H1 (cell line): ENCODE measurements around the gene SLC7A14. TPM values are rescaled to one million over a fixed set of nuclear protein-coding genes. Genes with fewer than 3 reads are reported as not detected.

Source experiments
- CTCF ChIA-PET: fragments of 300-600 bp; sonication (Branson Sonifier 250); formaldehyde crosslinking; loops from one replicate; lab custom pipeline; 2021; ENCODE audit not compliant: partially characterized antibody; lab: Charles Lee
- POLR2A ChIA-PET: fragments of 300-600 bp; sonication (Branson Sonifier 250); formaldehyde crosslinking; loops from one replicate; lab custom pipeline; 2021; ENCODE audit warnings: inconsistent platforms; ENCODE audit not compliant: partially characterized antibody; lab: Charles Lee
- DNase-seq, 2 experiments: peaks; one replicate each; pipeline versions ENCODE4 v3.0.0 to v3.0.0-alpha.2; 2010 to 2022; ENCODE audit warnings: low spot score in 2 of 2, low read depth in 1 of 2, mixed read lengths in 1 of 2
- FAIRE-seq: peaks from 2 replicates; lab custom pipeline; 2011; peaks lifted over from hg19 to GRCh38; lab: Jason Lieb, UNC
- H2AFZ ChIP-seq: 2 replicates; pipeline ENCODE4 v1.8.1; 2012; ENCODE audit warnings: low read length, inconsistent platforms
- H2AK5ac ChIP-seq: 2 replicates; pipeline ENCODE4 v1.6.1; 2013; ENCODE audit warnings: low read depth, low read length
- H2BK120ac ChIP-seq: replicated peaks from 2 replicates; pipeline ENCODE3; 2013; ENCODE audit warnings: low read depth, low read length, inconsistent platforms
- H2BK12ac ChIP-seq: 2 replicates; pipeline ENCODE4 v1.6.1; 2013; ENCODE audit warnings: low read depth, low read length
- H2BK15ac ChIP-seq: 2 replicates; pipeline ENCODE4 v1.6.1; 2013; ENCODE audit warnings: low read length
- H2BK20ac ChIP-seq: 2 replicates; pipeline ENCODE4 v1.6.1; 2013; ENCODE audit warnings: low read length
- H2BK5ac ChIP-seq: 2 replicates; pipeline ENCODE4 v1.6.1; 2013; ENCODE audit warnings: low read depth, low read length
- H3K14ac ChIP-seq: 2 replicates; pipeline ENCODE4 v1.6.1; 2013; ENCODE audit warnings: inconsistent platforms; ENCODE audit not compliant: insufficient read length
- H3K18ac ChIP-seq: 2 replicates; pipeline ENCODE4 v1.6.1; 2013; ENCODE audit warnings: low read length; ENCODE audit errors: extremely low read depth
- H3K23ac ChIP-seq: 2 replicates; pipeline ENCODE4 v1.6.1; 2013; ENCODE audit warnings: inconsistent platforms; ENCODE audit not compliant: insufficient read length
- H3K23me2 ChIP-seq: 2 replicates; pipeline ENCODE4 v1.6.1; 2013; ENCODE audit warnings: low read depth, low read length
- H3K27ac ChIP-seq: 2 replicates; pipeline ENCODE4 v1.6.1; 2011; ENCODE audit warnings: low read depth, low read length, inconsistent platforms
- H3K27me3 ChIP-seq, 4 experiments: replicated peaks in 1 of 4; 1 replicate in 1 of 4; 2 replicates in 3 of 4; pipeline versions ENCODE4 v1.6.1 to v1.8.1; 2011 to 2013; ENCODE audit warnings: low read length in 3 of 4, mild to moderate bottlenecking in 3 of 4, inconsistent platforms in 2 of 4, mixed read lengths in 2 of 4, moderate library complexity in 1 of 4; ENCODE audit not compliant: control insufficient read depth in 3 of 4, insufficient read depth in 3 of 4; ENCODE audit errors: extremely low read depth in 1 of 4
- H3K36me3 ChIP-seq, 4 experiments: 2 replicates each; pipeline versions ENCODE4 v1.6.1 to v1.8.1; 2011 to 2013; ENCODE audit warnings: mild to moderate bottlenecking in 4 of 4, low read length in 3 of 4, moderate library complexity in 2 of 4, control low read depth in 1 of 4, inconsistent platforms in 1 of 4; ENCODE audit not compliant: insufficient read depth in 4 of 4, control insufficient read depth in 2 of 4
- H3K4ac ChIP-seq: replicated peaks from 2 replicates; pipeline ENCODE3; 2013; ENCODE audit warnings: low read length, low read depth, mixed read lengths, inconsistent platforms; ENCODE audit not compliant: insufficient read length
- H3K4me1 ChIP-seq, 4 experiments: replicated peaks in 1 of 4; 1 replicate in 1 of 4; 2 replicates in 3 of 4; pipeline versions ENCODE4 v1.6.1 to v1.8.1; 2011 to 2013; ENCODE audit warnings: low read length in 3 of 4, inconsistent platforms in 2 of 4, mixed read lengths in 1 of 4; ENCODE audit not compliant: insufficient read depth in 4 of 4, control insufficient read depth in 3 of 4
- H3K4me2 ChIP-seq, 2 experiments: 2 replicates each; pipeline versions ENCODE4 v1.6.1 to v1.8.1; 2011 to 2013; ENCODE audit warnings: low read depth in 2 of 2, low read length in 2 of 2, control low read depth in 1 of 2, inconsistent platforms in 1 of 2, mild to moderate bottlenecking in 1 of 2; ENCODE audit not compliant: insufficient read depth in 1 of 2
- H3K4me3 ChIP-seq, 4 experiments: fragments of 200-600, 300-600 bp in 1 of 4; sonication (generic), shearing (Covaris generic), sonication (Bioruptor Twin) in 1 of 4; 2 replicates each; pipeline versions ENCODE4 v1.5.1 to v1.8.1; 2011 to 2016; ENCODE audit warnings: low read length in 4 of 4, low read depth in 3 of 4, control low read depth in 2 of 4, inconsistent platforms in 2 of 4, mild to moderate bottlenecking in 2 of 4, mixed read lengths in 1 of 4, moderate library complexity in 1 of 4; ENCODE audit not compliant: insufficient read depth in 2 of 4; ENCODE audit errors: extremely low read depth in 1 of 4
- H3K56ac ChIP-seq: replicated peaks from 2 replicates; pipeline ENCODE3; 2013; ENCODE audit warnings: low read depth, mild to moderate bottlenecking, mixed read lengths, low read length, inconsistent platforms; ENCODE audit not compliant: insufficient read length
- H3K79me1 ChIP-seq: 2 replicates; pipeline ENCODE4 v1.6.1; 2013; ENCODE audit warnings: low read depth, low read length, control low read depth
- H3K79me2 ChIP-seq, 2 experiments: 2 replicates each; pipeline versions ENCODE4 v1.6.1 to v1.8.1; 2012 to 2013; ENCODE audit warnings: low read length in 2 of 2, mild to moderate bottlenecking in 2 of 2, inconsistent platforms in 1 of 2; ENCODE audit not compliant: insufficient read depth in 2 of 2, control insufficient read depth in 1 of 2
- H3K9ac ChIP-seq, 4 experiments: replicated peaks in 1 of 4; 1 replicate in 1 of 4; 2 replicates in 3 of 4; pipeline versions ENCODE4 v1.6.1 to v1.8.1; 2011 to 2013; ENCODE audit warnings: low read depth in 3 of 4, low read length in 3 of 4, control low read depth in 2 of 4, mild to moderate bottlenecking in 2 of 4, moderate library complexity in 2 of 4, inconsistent platforms in 1 of 4; ENCODE audit errors: extremely low read depth in 1 of 4
- H3K9me3 ChIP-seq, 2 experiments: 2 replicates each; pipeline versions ENCODE4 v1.6.1 to v1.8.1; 2012 to 2013; ENCODE audit warnings: mild to moderate bottlenecking in 2 of 2, moderate library complexity in 2 of 2, control low read depth in 1 of 2, inconsistent platforms in 1 of 2, low read depth in 1 of 2, low read length in 1 of 2, mixed read lengths in 1 of 2; ENCODE audit not compliant: insufficient read depth in 2 of 2
- H4K20me1 ChIP-seq, 2 experiments: replicated peaks in 1 of 2; 2 replicates each; pipeline versions ENCODE3 to v1.8.1; 2011 to 2013; ENCODE audit warnings: inconsistent platforms in 2 of 2, low read length in 2 of 2, mild to moderate bottlenecking in 1 of 2; ENCODE audit not compliant: insufficient read depth in 2 of 2, control insufficient read depth in 1 of 2
- H4K5ac ChIP-seq: 2 replicates; pipeline ENCODE4 v1.6.1; 2013; ENCODE audit warnings: low read length, low read depth, mixed read lengths, inconsistent platforms; ENCODE audit not compliant: insufficient read length
- H4K8ac ChIP-seq: 2 replicates; pipeline ENCODE4 v1.8.0; 2013; ENCODE audit warnings: mild to moderate bottlenecking, moderate library complexity, low read length, inconsistent platforms; ENCODE audit not compliant: insufficient read depth; ENCODE audit errors: extremely low read depth
- H4K91ac ChIP-seq: replicated peaks from 2 replicates; pipeline ENCODE3; 2013; ENCODE audit warnings: low read length, mixed read lengths, inconsistent platforms; ENCODE audit not compliant: insufficient read length
- BCL11A ChIP-seq, 2 experiments: IDR thresholded peaks; one replicate each; pipeline ENCODE4 v1.6.1; 2011; ENCODE audit warnings: low read depth in 2 of 2, low read length in 2 of 2, mild to moderate bottlenecking in 2 of 2
- BRCA1 ChIP-seq: IDR thresholded peaks from 2 replicates; pipeline ENCODE4 v1.6.1; 2012; ENCODE audit warnings: low read depth, low read length, improper control_type of control experiment
- E2F6 ChIP-seq: IDR thresholded peaks from 2 replicates; pipeline ENCODE4 v1.6.1; 2012; ENCODE audit warnings: inconsistent platforms
- EGR1 ChIP-seq: IDR thresholded peaks from 2 replicates; pipeline ENCODE4 v1.6.1; 2011; ENCODE audit warnings: low read depth, low read length, borderline replicate concordance
- FOSL1 ChIP-seq: IDR thresholded peaks from 2 replicates; pipeline ENCODE4 v1.6.1; 2011; ENCODE audit warnings: mild to moderate bottlenecking, low read depth, low read length, moderate library complexity; ENCODE audit not compliant: insufficient read depth
- GABPA ChIP-seq: IDR thresholded peaks from 2 replicates; pipeline ENCODE4 v1.6.1; 2011; ENCODE audit warnings: mild to moderate bottlenecking, low read length, moderate library complexity, borderline replicate concordance; ENCODE audit not compliant: insufficient read depth
- MAFK ChIP-seq: IDR thresholded peaks from 2 replicates; pipeline ENCODE4 v1.6.1; 2012; ENCODE audit warnings: low read depth, mild to moderate bottlenecking, improper control_type of control experiment, low read length
- RAD21 ChIP-seq, 2 experiments: IDR thresholded peaks in 1 of 2; conservative IDR thresholded peaks in 1 of 2; 2 replicates each; pipeline ENCODE4 v1.6.1; 2011; ENCODE audit warnings: low read depth in 2 of 2, low read length in 2 of 2, improper control_type of control experiment in 1 of 2, inconsistent platforms in 1 of 2, mild to moderate bottlenecking in 1 of 2, moderate library complexity in 1 of 2
- RBBP5 ChIP-seq: IDR thresholded peaks from 2 replicates; pipeline ENCODE4 v1.7.1; 2012; ENCODE audit warnings: low read depth, mild to moderate bottlenecking, inconsistent platforms, low read length, moderate library complexity, borderline replicate concordance
- SP2 ChIP-seq: IDR thresholded peaks from 2 replicates; pipeline ENCODE4 v1.6.1; 2012; ENCODE audit warnings: mild to moderate bottlenecking, low read length, inconsistent platforms
- TAF7 ChIP-seq: optimal IDR thresholded peaks from 2 replicates; pipeline ENCODE3; 2011; ENCODE audit warnings: low read depth, mild to moderate bottlenecking, inconsistent platforms, low read length, moderate library complexity, borderline replicate concordance
- YY1 ChIP-seq: IDR thresholded peaks from 2 replicates; pipeline ENCODE4 v1.6.1; 2011; ENCODE audit warnings: low read depth, mild to moderate bottlenecking, low read length
- WGBS, 2 experiments: shearing (Covaris generic) in 1 of 2; methylation state at CpG; one replicate each; pipeline versions ENCODE4 v1.1.6 to v1.1.7; 2013 to 2015; ENCODE audit warnings: low lambda C conversion rate in 2 of 2, mixed read lengths in 2 of 2, inconsistent platforms in 1 of 2, low coverage in 1 of 2, missing lambda C conversion rate in 1 of 2; ENCODE audit not compliant: insufficient replicate concordance in 2 of 2, insufficient coverage in 1 of 2, insufficient read length in 1 of 2; ENCODE audit errors: extremely low coverage in 1 of 2, missing lambda C conversion rate in 1 of 2; 5-methylcytosine and 5-hydroxymethylcytosine counted together
- polyA plus RNA-seq, 7 experiments: library from polyadenylated mRNA; depleted of rRNA in 3 of 7; stranded (reverse) in 5 of 7; unstranded in 2 of 7; fragments of >200 nt in 5 of 7; fragments of 200-250 nt in 2 of 7; gene quantifications; 1 replicate in 5 of 7; 2 replicates in 1 of 7; 4 replicates in 1 of 7; pipeline versions ENCODE4 v1.2.1 to v1.2.3, GENCODE V29; 2011 to 2013; ENCODE audit warnings: missing spikeins in 2 of 7, mixed read lengths in 2 of 7
- total RNA-seq: library from RNA; stranded (reverse); fragmentation: NEBNext Ultra II Directional; extraction: Animal tissue kit (Norgen Biotek cat#: 25700); gene quantifications from 2 replicates; pipeline ENCODE4 v1.2.1, GENCODE V29; 2021

SLC7A14 gene
- total and polyA plus RNA-seq, 2 of the 8 experiments (the other 6 are each of a cell fraction or from before 2014, with no cell fraction given): 0.21 to 0.95 TPM

GRCh38 chr3:170502297-170502696 lies 83.6 kb downstream of the SLC7A14 start:
- CTCF ChIA-PET: interaction anchor here (0.9 to 1.1 kb wide), 3 partner anchors 10 to 91 kb away, joined by 3 read pairs; no protein-coding TSS in a partner anchor
- FAIRE-seq (no peak), DNase-seq (no peak)
- Histone ChIP-seq H3K79me1 (no peaks in the 10 kb centered on the region), H3K27ac (no peak overlapping the region), H3K36me3 (no peaks in the 10 kb centered on the region), H2AK5ac (no peak overlapping the region), H2BK15ac (no peak overlapping the region), H3K56ac (no peak overlapping the region), H4K8ac (no peak overlapping the region), H3K23ac (no peak overlapping the region), H3K4me2 (no peak overlapping the region), H3K14ac (no peak overlapping the region), H4K20me1 (no peaks in the 10 kb centered on the region), H3K9ac (no peak overlapping the region), H2BK12ac (no peak overlapping the region), H4K5ac (no peak overlapping the region), H3K23me2 (no peaks in the 10 kb centered on the region), H3K4me1 (no peaks in the 10 kb centered on the region; a peak in 1 of 7 replicates), H3K27me3 (no peaks in the 10 kb centered on the region), H3K79me2 (no peaks in the 10 kb centered on the region), H2BK20ac (no peak overlapping the region), H3K4ac (no peak overlapping the region), H3K4me3 (no peak overlapping the region), H2BK120ac (no peak overlapping the region), H3K9me3 (no peaks in the 10 kb centered on the region), H2AFZ (no peak overlapping the region), H2BK5ac (no peak overlapping the region), H4K91ac (no peak overlapping the region), H3K18ac (no peak overlapping the region)
- POLR2A ChIA-PET: no interaction called here
- 81% methylated on average over 1 of the region's 1 CpG; no CpG with 5 or more reads in 1 of the 2 experiments for WGBS, 2 experiments
- TF ChIP-seq BCL11A (IDR thresholded peaks at IDR 0.05; ENCODE audit: low read depth in 2 of 2, low read length in 2 of 2): no peak
- TF ChIP-seq E2F6: no peak
- TF ChIP-seq TAF7: no peak
- TF ChIP-seq RAD21 (IDR thresholded peaks at IDR 0.05 in 1 of 2, conservative IDR thresholded peaks at IDR 0.05 in 1 of 2; ENCODE audit: low read depth in 2 of 2, low read length in 2 of 2): no peak
- no peak for TF ChIP-seq FOSL1
- TF ChIP-seq GABPA: no peak
- TF ChIP-seq EGR1: no peak
- TF ChIP-seq SP2: no peak
- no peak for TF ChIP-seq YY1
- TF ChIP-seq RBBP5: no peak
- no peak for TF ChIP-seq MAFK
- no peak for TF ChIP-seq BRCA1
